ENCODE measurements around the gene G6PC3. TPM values are rescaled to one million over a fixed set of nuclear protein-coding genes. Genes with fewer than 3 reads are reported as not detected.
"Not testable (repeated sequence)": the region's sequence is repeated elsewhere in the genome, so short reads cannot be mapped to it uniquely, and the experiment has no call there.

G6PC3 gene
- polyA plus RNA-seq, 3 donors = 69.5 to 78.6 (median 76.1) TPM

GRCh38 chr17:44105483-44105882, 34.9 kb downstream of the G6PC3 start:
- DNase-seq (ENCODE audit: low read depth in 3 of 3, low spot score in 2 of 3) = no peak

GRCh38 chr17:44105941-44106340, 35.4 kb downstream of the G6PC3 start:
- DNase-seq (ENCODE audit: low read depth in 3 of 3, low spot score in 2 of 3) = no peak

- DNase-seq (ENCODE audit: low read depth in 3 of 3, low spot score in 2 of 3) = no peak
Measured at GRCh38 chr17:44106801-44107200, 36.3 kb downstream of the G6PC3 start.

GRCh38 chr17:44108440-44109311, 38.1 kb downstream of the G6PC3 start:
- no peak for DNase-seq (ENCODE audit: low read depth in 3 of 3, low spot score in 2 of 3)

GRCh38 chr17:44109312-44109630, 38.7 kb downstream of the G6PC3 start:
- DNase-seq (ENCODE audit: low read depth in 3 of 3, low spot score in 2 of 3) = no peak

- no peak for DNase-seq (ENCODE audit: low read depth in 3 of 3, low spot score in 2 of 3)
Measured at GRCh38 chr17:44110011-44110686, 39.6 kb downstream of the G6PC3 start.

- peak; percentile 65 to 79 (median 77) for DNase-seq (ENCODE audit: low read depth in 3 of 3, low spot score in 2 of 3)
Measured at GRCh38 chr17:44110823-44111633, 40.5 kb downstream of the G6PC3 start.

- DNase-seq (ENCODE audit: low read depth in 3 of 3, low spot score in 2 of 3) = no peak
Measured at GRCh38 chr17:44111777-44112176, 41.2 kb downstream of the G6PC3 start.

GRCh38 chr17:44112284-44113280, 42.0 kb downstream of the G6PC3 start:
- DNase-seq (ENCODE audit: low read depth in 3 of 3, low spot score in 2 of 3) = no peak

- DNase-seq (ENCODE audit: low read depth in 3 of 3, low spot score in 2 of 3) = no peak
Measured at GRCh38 chr17:44113382-44113781, 42.8 kb downstream of the G6PC3 start.

- DNase-seq (ENCODE audit: low read depth in 3 of 3, low spot score in 2 of 3) = no peak
Measured at GRCh38 chr17:44113868-44114840, 43.6 kb downstream of the G6PC3 start.

GRCh38 chr17:44115585-44116415, 45.3 kb downstream of the G6PC3 start:
- no peak for DNase-seq (ENCODE audit: low read depth in 3 of 3, low spot score in 2 of 3)

GRCh38 chr17:44117351-44117750, 46.8 kb downstream of the G6PC3 start:
- DNase-seq (ENCODE audit: low read depth in 3 of 3, low spot score in 2 of 3) = no peak

GRCh38 chr17:44118427-44119050, 48.0 kb downstream of the G6PC3 start:
- no peak for DNase-seq (ENCODE audit: low read depth in 3 of 3, low spot score in 2 of 3)

GRCh38 chr17:44119062-44119461, 48.5 kb downstream of the G6PC3 start:
- DNase-seq (ENCODE audit: low read depth in 3 of 3, low spot score in 2 of 3) = no peak

GRCh38 chr17:44119798-44120197, 49.3 kb downstream of the G6PC3 start:
- no peak for DNase-seq (ENCODE audit: low read depth in 3 of 3, low spot score in 2 of 3)

GRCh38 chr17:44120281-44120680, 49.7 kb downstream of the G6PC3 start:
- DNase-seq (ENCODE audit: low read depth in 3 of 3, low spot score in 2 of 3) = not testable (repeated sequence)
